Neural cell (in vitro differentiated cells): Measurements from ENCODE around the gene GOLGA5. TPM values are rescaled to one million over a fixed set of nuclear protein-coding genes. Genes with fewer than 3 reads are reported as not detected.
A peak's percentile ranks its signal among the peaks of the same experiment; 100 is the strongest.

Experiments used
- H2AFZ ChIP-seq: fragments of 200-600, 300-800 bp; sonication (generic), shearing (Covaris generic); 2 replicates; pipeline ENCODE4 v1.6.0; 2014; ENCODE audit warnings: low read depth, mild to moderate bottlenecking, antibody characterized with exemption, low read length, moderate library complexity
- H3F3A ChIP-seq: fragments of 200-600 bp; shearing (Covaris generic); 2 replicates; pipeline ENCODE4 v1.6.1; 2016; ENCODE audit warnings: mild to moderate bottlenecking, moderate library complexity, mixed read lengths, antibody characterized with exemption, low read length; ENCODE audit not compliant: insufficient read depth, poor library complexity, severe bottlenecking
- H3K27ac ChIP-seq: fragments of 200-600, 300-800 bp; sonication (generic), shearing (Covaris generic); 2 replicates; pipeline ENCODE4 v1.5.1; 2014; ENCODE audit warnings: mild to moderate bottlenecking, low read length, moderate library complexity
- H3K27me3 ChIP-seq: fragments of 300-800, 200-600 bp; sonication (generic), shearing (Covaris generic); 2 replicates; pipeline ENCODE4 v1.6.0; 2014; ENCODE audit warnings: mild to moderate bottlenecking, low read depth, low read length, moderate library complexity; ENCODE audit not compliant: insufficient read depth
- H3K36me3 ChIP-seq: fragments of 300-800, 200-600 bp; sonication (generic), shearing (Covaris generic); 2 replicates; pipeline ENCODE4 v1.5.1; 2014; ENCODE audit warnings: mild to moderate bottlenecking, antibody characterized with exemption, low read length, moderate library complexity; ENCODE audit not compliant: insufficient read depth
- H3K4me2 ChIP-seq: fragments of 300-800, 200-600 bp; sonication (generic), shearing (Covaris generic); 2 replicates; pipeline ENCODE4 v1.6.0; 2014; ENCODE audit warnings: mild to moderate bottlenecking, low read length
- H3K4me3 ChIP-seq: fragments of 300-800, 200-600 bp; sonication (generic), shearing (Covaris generic); 2 replicates; pipeline ENCODE4 v1.5.1; 2014; ENCODE audit warnings: mild to moderate bottlenecking, low read length, moderate library complexity
- H3K79me2 ChIP-seq: fragments of 200-600 bp; shearing (Covaris generic); replicated peaks from 2 replicates; pipeline ENCODE4 v1.6.0; 2014; ENCODE audit warnings: mild to moderate bottlenecking, low read length, moderate library complexity; ENCODE audit not compliant: insufficient read depth
- H3K9ac ChIP-seq: fragments of 300-800, 200-600 bp; sonication (generic), shearing (Covaris generic); 2 replicates; pipeline ENCODE4 v1.6.1; 2016; ENCODE audit warnings: mild to moderate bottlenecking, low read length, mixed read lengths
- H3K9me2 ChIP-seq: fragments of 200-600 bp; shearing (Covaris generic); 2 replicates; pipeline ENCODE4 v1.6.1; 2016; ENCODE audit warnings: mild to moderate bottlenecking, low read length, mixed read lengths; ENCODE audit not compliant: insufficient read depth
- H3K9me3 ChIP-seq: fragments of 200-600, 300-800 bp; sonication (generic), shearing (Covaris generic); 2 replicates; pipeline ENCODE4 v1.6.1; 2016; ENCODE audit warnings: mild to moderate bottlenecking, mixed run types, low read length, moderate library complexity, mixed read lengths
- H4K20me1 ChIP-seq: fragments of 200-600 bp; shearing (Covaris generic); 2 replicates; pipeline ENCODE4 v1.6.1; 2016; ENCODE audit warnings: mild to moderate bottlenecking, mixed run types; ENCODE audit not compliant: insufficient read depth
- EP300 ChIP-seq: fragments of 450-650 bp; conservative IDR thresholded peaks from 2 replicates; pipeline ENCODE4 v1.6.1; 2014; ENCODE audit warnings: antibody characterized with exemption, mild to moderate bottlenecking, moderate library complexity; ENCODE audit not compliant: poor library complexity, severe bottlenecking
- MXI1 ChIP-seq: fragments of 450-650 bp; conservative IDR thresholded peaks from 2 replicates; pipeline ENCODE4 v1.6.1; 2014; ENCODE audit warnings: antibody characterized with exemption, mild to moderate bottlenecking; ENCODE audit not compliant: poor library complexity, severe bottlenecking
- POLR2AphosphoS5 ChIP-seq: IDR thresholded peaks from 2 replicates; pipeline ENCODE4 v1.6.1; 2012
- RAD21 ChIP-seq: fragments of 450-650 bp; conservative IDR thresholded peaks from 2 replicates; pipeline ENCODE4 v1.6.1; 2014; ENCODE audit warnings: antibody characterized with exemption, mild to moderate bottlenecking, moderate library complexity
- SMC3 ChIP-seq: fragments of 450-650 bp; conservative IDR thresholded peaks from 2 replicates; pipeline ENCODE4 v1.6.1; 2014; ENCODE audit warnings: antibody characterized with exemption, mild to moderate bottlenecking, moderate library complexity; ENCODE audit not compliant: poor library complexity
- TAF1 ChIP-seq: IDR thresholded peaks from 2 replicates; pipeline ENCODE4 v1.6.1; 2012; ENCODE audit warnings: low read depth
- polyA plus RNA-seq: library from polyadenylated mRNA; depleted of rRNA; stranded (reverse); fragments of >200 nt; gene quantifications from 2 replicates; pipeline ENCODE4 v1.2.3, GENCODE V29; 2014
- TF ChIP-seq, protein P1 (sequence below): IDR thresholded peaks from 2 replicates; pipeline ENCODE4 v1.6.1; 2012; ENCODE audit warnings: borderline replicate concordance
- TF ChIP-seq, protein P2 (sequence below): fragments of 450-650 bp; IDR thresholded peaks from 2 replicates; pipeline ENCODE4 v1.5.1; 2014; ENCODE audit warnings: antibody characterized with exemption, mild to moderate bottlenecking, moderate library complexity; ENCODE audit not compliant: poor library complexity, severe bottlenecking

GOLGA5 gene
- polyA plus RNA-seq, 1 donor from 2014 or later = 35.7 TPM

DNA sequence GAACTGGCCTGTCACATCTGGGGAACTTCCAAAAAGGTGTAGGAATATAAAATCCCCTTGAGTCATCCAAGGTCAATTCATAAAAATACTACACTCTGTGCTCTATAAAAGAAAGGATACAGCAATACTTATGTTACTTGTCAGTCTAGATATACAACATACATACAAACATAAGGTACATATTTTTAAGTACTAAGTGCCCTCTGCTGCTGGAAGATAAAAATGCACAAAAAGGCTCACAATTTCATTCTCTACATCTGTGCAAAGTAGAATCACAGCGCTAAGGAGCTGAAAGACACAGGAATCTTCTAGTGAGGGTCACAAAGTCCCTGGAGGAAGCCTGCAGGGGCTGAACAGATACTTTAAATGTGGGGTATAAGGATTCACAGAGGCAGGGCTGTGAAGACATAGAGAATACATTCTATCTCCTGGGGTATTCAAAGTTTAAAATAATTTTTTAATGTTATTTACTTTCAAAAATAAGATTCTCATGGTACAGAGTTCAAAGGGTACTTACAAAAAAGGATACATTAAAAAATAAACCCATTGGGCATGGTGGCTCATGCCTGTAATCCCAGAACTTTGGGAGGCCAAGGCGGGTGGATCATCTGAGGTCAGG, 10.2 kb upstream of the GOLGA5 start:
- no peak overlapping the region for H2AFZ ChIP-seq
- H3K9ac ChIP-seq = no peak overlapping the region
- no peaks in the 10 kb centered on the region for H3K9me3 ChIP-seq
- no peaks in the 10 kb centered on the region for H3K9me2 ChIP-seq
- H3K27ac ChIP-seq = no peak overlapping the region
- H3K79me2 ChIP-seq = no peaks in the 10 kb centered on the region
- no peak overlapping the region for H3K4me3 ChIP-seq
- no peaks in the 10 kb centered on the region for H4K20me1 ChIP-seq
- no peaks in the 10 kb centered on the region for H3K36me3 ChIP-seq
- H3K27me3 ChIP-seq = no peaks in the 10 kb centered on the region
- H3K4me2 ChIP-seq = no peak overlapping the region
- no peaks in the 10 kb centered on the region for H3F3A ChIP-seq
- TF ChIP-seq, protein P1, sequence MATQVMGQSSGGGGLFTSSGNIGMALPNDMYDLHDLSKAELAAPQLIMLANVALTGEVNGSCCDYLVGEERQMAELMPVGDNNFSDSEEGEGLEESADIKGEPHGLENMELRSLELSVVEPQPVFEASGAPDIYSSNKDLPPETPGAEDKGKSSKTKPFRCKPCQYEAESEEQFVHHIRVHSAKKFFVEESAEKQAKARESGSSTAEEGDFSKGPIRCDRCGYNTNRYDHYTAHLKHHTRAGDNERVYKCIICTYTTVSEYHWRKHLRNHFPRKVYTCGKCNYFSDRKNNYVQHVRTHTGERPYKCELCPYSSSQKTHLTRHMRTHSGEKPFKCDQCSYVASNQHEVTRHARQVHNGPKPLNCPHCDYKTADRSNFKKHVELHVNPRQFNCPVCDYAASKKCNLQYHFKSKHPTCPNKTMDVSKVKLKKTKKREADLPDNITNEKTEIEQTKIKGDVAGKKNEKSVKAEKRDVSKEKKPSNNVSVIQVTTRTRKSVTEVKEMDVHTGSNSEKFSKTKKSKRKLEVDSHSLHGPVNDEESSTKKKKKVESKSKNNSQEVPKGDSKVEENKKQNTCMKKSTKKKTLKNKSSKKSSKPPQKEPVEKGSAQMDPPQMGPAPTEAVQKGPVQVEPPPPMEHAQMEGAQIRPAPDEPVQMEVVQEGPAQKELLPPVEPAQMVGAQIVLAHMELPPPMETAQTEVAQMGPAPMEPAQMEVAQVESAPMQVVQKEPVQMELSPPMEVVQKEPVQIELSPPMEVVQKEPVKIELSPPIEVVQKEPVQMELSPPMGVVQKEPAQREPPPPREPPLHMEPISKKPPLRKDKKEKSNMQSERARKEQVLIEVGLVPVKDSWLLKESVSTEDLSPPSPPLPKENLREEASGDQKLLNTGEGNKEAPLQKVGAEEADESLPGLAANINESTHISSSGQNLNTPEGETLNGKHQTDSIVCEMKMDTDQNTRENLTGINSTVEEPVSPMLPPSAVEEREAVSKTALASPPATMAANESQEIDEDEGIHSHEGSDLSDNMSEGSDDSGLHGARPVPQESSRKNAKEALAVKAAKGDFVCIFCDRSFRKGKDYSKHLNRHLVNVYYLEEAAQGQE = no peak
- TF ChIP-seq SMC3 (peak; percentile 90), POLR2AphosphoS5 (no peak), RAD21 (peak; percentile 87), TAF1 (no peak)
- TF ChIP-seq, protein P2, sequence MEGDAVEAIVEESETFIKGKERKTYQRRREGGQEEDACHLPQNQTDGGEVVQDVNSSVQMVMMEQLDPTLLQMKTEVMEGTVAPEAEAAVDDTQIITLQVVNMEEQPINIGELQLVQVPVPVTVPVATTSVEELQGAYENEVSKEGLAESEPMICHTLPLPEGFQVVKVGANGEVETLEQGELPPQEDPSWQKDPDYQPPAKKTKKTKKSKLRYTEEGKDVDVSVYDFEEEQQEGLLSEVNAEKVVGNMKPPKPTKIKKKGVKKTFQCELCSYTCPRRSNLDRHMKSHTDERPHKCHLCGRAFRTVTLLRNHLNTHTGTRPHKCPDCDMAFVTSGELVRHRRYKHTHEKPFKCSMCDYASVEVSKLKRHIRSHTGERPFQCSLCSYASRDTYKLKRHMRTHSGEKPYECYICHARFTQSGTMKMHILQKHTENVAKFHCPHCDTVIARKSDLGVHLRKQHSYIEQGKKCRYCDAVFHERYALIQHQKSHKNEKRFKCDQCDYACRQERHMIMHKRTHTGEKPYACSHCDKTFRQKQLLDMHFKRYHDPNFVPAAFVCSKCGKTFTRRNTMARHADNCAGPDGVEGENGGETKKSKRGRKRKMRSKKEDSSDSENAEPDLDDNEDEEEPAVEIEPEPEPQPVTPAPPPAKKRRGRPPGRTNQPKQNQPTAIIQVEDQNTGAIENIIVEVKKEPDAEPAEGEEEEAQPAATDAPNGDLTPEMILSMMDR = peak; percentile 86

DNA sequence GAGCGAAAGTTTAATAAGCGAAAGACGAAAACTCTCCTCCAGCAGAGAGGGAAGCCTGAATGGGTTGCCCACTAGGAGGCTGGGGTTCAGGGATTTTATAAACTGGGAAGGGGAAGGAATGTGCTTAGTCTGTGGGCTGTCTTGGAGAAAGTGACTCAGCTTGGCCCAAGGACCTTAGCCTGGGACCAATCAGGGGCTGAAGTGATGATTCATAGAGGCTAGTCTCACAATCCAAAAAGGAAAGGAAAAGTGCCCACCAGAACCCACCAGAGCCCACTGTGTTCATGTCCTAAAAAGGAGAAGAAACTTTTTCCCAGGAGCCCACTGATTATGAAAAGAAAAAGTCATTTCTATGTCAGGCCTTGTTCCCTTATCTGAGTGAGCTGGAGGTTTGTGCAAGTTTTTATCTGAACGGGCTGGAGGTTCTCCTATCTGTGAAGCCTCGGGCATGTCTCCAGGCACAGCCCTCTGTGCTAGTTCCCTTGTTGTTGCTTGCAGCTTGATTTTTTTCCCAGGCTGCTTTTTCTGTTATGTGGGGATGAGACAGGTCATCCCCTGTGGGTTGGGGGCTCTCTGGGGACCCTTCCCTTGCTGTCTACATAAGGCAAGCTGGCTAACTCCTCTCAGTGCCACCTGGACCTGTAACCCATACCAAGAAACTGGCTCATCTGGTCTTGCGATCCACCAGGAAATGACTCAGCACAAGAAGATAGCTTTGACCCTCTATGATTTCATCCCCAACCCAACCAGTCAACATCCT, 8.3 kb upstream of the GOLGA5 start:
- H3K79me2 ChIP-seq = no peaks in the 10 kb centered on the region
- no peak for TF ChIP-seq POLR2AphosphoS5
- no peak for TF ChIP-seq EP300
- no peak for TF ChIP-seq TAF1
- H3K9ac ChIP-seq = no peak overlapping the region
- no peaks in the 10 kb centered on the region for H3F3A ChIP-seq
- H3K9me2 ChIP-seq = no peaks in the 10 kb centered on the region
- H3K27ac ChIP-seq = no peak overlapping the region
- no peak overlapping the region for H3K4me3 ChIP-seq
- H3K36me3 ChIP-seq = no peaks in the 10 kb centered on the region
- no peaks in the 10 kb centered on the region for H3K9me3 ChIP-seq
- H3K27me3 ChIP-seq = no peaks in the 10 kb centered on the region
- H3K4me2 ChIP-seq = no peak overlapping the region
- no peaks in the 10 kb centered on the region for H4K20me1 ChIP-seq
- H2AFZ ChIP-seq = no peak overlapping the region

DNA sequence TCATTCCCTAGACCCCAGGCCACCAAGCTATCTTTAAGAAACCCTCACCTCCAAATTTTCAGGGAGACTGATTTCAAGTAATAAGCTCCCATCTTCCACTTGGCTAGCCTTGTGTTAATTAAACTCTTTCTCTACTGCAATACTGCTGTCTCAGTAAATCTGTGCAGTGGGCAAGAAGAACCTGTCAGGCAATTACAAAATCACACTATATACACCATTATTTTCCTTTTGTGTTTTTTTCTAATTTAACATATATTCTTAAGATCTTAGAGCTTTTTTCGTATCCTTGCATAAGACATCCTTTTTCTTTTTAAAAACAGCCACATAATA, 7.7 kb upstream of the GOLGA5 start:
- Histone ChIP-seq H3K27me3 (no peaks in the 10 kb centered on the region), H3K9me3 (no peaks in the 10 kb centered on the region), H3K9ac (no peak overlapping the region), H3F3A (no peaks in the 10 kb centered on the region), H3K79me2 (no peaks in the 10 kb centered on the region), H3K9me2 (no peaks in the 10 kb centered on the region), H4K20me1 (no peaks in the 10 kb centered on the region), H3K4me2 (no peak overlapping the region), H3K4me3 (no peak overlapping the region), H3K36me3 (no peaks in the 10 kb centered on the region), H3K27ac (no peak overlapping the region), H2AFZ (no peak overlapping the region)
- TF ChIP-seq MXI1 = no peak
- TF ChIP-seq RAD21 = no peak
- TF ChIP-seq POLR2AphosphoS5 = no peak
- TF ChIP-seq SMC3 = no peak
- TF ChIP-seq, protein P1 = no peak
